HAP-1 (cell line): Measurements from ENCODE around the gene LRBA.

Source experiments
- DNase-seq, 2 experiments: peaks; one replicate each; pipeline ENCODE4 v3.0.0-alpha.2; 2016 to 2020; ENCODE audit warnings: low spot score in 2 of 2
- H3K27me3 ChIP-seq: fragments of 250-450 bp; sonication (Bioruptor Pico); 2 replicates; pipeline ENCODE4 v1.5.1; 2020; ENCODE audit warnings: low read depth, mild to moderate bottlenecking, moderate library complexity
- H3K36me3 ChIP-seq: fragments of 250-450 bp; sonication (Bioruptor Pico); replicated peaks from 2 replicates; pipeline ENCODE4 v1.5.1; 2020; ENCODE audit warnings: mild to moderate bottlenecking
- H3K4me1 ChIP-seq: fragments of 250-450 bp; sonication (Bioruptor Pico); 2 replicates; pipeline ENCODE4 v1.5.1; 2020; ENCODE audit warnings: mild to moderate bottlenecking
- H3K4me3 ChIP-seq: fragments of 250-450 bp; sonication (Bioruptor Pico); 2 replicates; pipeline ENCODE4 v1.5.1; 2020; ENCODE audit warnings: mild to moderate bottlenecking, moderate library complexity
- H3K9me3 ChIP-seq: fragments of 250-450 bp; sonication (Bioruptor Pico); 2 replicates; pipeline ENCODE4 v1.5.1; 2020; ENCODE audit warnings: mild to moderate bottlenecking, moderate library complexity
- in situ Hi-C: fragments of 300-500 bp; cut with MboI; formaldehyde crosslinking; loops from 3 replicates; pipeline ENCODE4 v1.14.3; 2020; ENCODE audit warnings: low sequenced_read_pairs, inconsistent platforms, mixed read lengths

Gene LRBA

DNA sequence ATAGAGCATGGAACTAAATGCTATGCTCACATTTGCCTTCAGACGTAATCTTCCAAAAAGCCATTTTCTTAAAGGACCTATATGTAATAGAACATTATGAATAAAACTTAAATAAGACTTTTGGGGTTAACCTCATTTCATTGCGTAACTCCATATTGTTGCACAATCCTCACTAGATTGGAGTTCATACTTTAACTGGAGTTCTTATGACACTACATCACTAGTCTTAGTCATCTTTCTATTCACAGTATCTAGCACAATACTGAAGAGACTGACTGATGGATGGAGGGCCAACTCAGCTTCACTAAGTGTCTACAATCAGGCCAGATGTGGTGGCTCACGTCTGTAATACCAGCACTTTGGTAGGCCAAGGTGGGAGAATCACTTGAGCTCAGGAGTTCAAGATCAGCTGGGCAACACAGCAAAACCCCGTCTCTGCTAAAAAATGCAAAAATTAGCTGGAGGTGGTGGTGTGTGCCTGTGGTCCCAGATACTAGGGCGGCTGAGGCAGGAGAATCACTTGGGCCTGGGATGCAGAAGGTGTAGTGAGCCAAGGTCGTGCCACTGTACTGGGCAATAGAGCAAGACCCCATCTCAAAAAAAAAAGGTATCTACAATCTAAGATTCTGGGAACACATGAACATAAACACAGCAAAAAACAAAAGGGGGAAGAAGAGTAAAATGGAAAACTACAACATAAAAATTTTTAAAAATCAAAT, 513.9 kb downstream of the LRBA start:
- Histone ChIP-seq H3K27me3 (no peaks in the 10 kb centered on the region), H3K36me3 (no peaks in the 10 kb centered on the region), H3K9me3 (no peaks in the 10 kb centered on the region), H3K4me1 (no peaks in the 10 kb centered on the region), H3K4me3 (no peak overlapping the region)
- DNase-seq: no peak
- in situ Hi-C loops: no loop called here

DNA sequence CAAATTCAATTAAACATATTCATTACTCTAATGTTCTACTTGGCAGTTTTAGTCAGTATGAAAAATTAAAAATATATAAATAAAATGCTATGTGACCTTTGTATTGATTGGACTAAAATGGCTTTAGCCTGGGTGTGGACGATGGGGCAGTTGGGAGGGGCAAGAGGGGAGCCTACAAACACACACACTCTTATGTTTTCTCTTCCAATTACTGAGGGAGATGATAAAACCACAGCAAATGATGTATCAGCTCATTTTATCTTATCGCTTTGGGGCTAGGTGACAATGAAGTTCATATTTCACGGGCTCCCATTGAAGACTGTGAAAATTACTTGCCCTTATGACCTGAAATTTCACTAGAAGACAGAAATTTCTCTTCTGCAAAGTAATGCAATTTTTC, 517.5 kb downstream of the LRBA start:
- Histone ChIP-seq H3K27me3 (no peaks in the 10 kb centered on the region), H3K4me3 (no peak overlapping the region), H3K9me3 (no peaks in the 10 kb centered on the region), H3K36me3 (no peaks in the 10 kb centered on the region), H3K4me1 (no peaks in the 10 kb centered on the region)
- no peak for DNase-seq
- in situ Hi-C loops: no loop called here

DNA sequence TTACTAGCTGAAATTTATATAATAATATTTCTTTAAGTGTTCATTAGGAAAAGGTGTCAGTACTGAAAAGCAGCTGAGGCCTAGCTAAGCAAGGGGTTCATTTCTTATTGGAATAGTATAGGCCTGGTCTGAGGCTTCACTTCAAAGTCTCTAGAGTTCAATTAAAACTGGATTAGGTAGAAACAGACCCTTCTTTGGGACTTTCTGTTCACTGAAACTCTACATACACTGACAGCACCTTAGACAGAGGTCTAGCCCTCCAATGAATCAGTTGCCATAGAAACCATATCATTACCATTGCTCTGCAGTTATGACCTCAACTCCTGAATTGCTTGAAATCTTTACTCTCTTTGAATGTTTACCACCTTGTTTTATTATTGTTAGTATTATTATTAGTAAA, 519.5 kb downstream of the LRBA start:
- DNase-seq: peak in 1 of 2 experiments; percentile 6

DNA sequence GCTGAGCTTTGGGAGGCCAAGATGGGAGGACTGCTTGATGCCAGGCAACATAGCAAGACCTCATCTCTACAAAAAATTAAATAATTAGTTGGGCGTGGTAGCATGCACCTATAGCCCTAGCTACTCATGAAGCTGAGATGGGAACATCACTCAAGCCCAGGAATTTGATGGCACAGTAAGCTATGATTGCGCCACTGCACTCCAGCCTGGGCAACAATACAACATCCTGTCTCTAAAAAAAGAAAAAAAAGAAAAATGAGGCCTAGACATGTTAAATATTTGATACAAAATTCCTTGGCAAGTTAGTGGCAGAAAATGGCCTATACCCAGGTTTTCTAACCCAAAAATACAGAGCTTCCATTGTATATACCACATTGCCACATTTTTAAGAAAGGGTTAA, 521.2 kb downstream of the LRBA start:
- Histone ChIP-seq H3K9me3 (no peaks in the 10 kb centered on the region), H3K4me3 (no peak overlapping the region), H3K36me3 (no peaks in the 10 kb centered on the region), H3K27me3 (no peaks in the 10 kb centered on the region), H3K4me1 (peaks cover 6% of the 10 kb centered on the region)
- no peak for DNase-seq
- in situ Hi-C loops: no loop called here

More for the DNA sequence above, 519.5 kb downstream of the LRBA start:
- H3K4me1 ChIP-seq: peaks cover 6% of the 10 kb centered on the region
- H3K9me3 ChIP-seq: no peaks in the 10 kb centered on the region
- no peaks in the 10 kb centered on the region for H3K27me3 ChIP-seq
- in situ Hi-C loops: no loop called here
- H3K36me3 ChIP-seq: no peaks in the 10 kb centered on the region
- no peak overlapping the region for H3K4me3 ChIP-seq

DNA sequence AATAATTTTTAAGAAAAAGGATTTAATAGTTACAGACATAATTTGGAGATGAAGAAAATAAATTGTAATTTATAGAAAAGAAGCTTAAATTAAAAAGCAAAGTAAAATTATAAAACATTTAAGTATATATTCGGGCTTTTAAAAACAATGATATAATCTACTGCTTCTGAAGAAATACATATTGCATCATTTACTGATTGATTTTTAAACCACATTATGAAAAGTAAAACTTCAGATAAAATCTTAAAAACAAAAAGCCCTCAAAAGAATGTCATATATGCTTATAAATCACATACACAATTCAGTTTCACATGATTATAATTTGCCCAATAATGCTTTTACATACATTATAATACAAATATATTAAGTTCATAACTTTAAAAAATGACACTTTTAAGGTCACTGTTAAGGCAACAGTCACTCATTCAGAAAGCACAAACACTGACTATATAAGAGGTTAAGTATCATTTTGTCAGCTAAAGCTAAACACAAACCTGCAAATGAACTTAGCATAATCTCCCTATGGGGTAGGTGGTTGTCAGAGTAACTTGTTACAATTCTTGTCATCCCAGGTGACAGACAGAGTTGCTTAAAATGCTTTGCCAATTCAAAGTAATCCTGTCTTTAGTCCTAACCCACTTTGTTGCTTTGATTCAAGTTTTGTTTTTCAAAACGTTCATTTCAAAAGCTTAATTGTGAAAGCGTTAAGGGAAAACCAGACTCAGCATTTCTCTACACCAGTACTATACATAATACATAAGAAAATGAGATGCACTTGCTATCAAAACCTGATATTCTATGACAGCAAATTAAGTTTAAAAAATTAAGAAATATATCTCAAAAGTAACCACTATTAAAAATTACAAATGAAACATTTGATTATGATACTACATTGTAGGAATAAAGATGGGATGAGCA, 523.7 kb downstream of the LRBA start:
- Histone ChIP-seq H3K36me3 (no peaks in the 10 kb centered on the region), H3K27me3 (no peaks in the 10 kb centered on the region), H3K9me3 (no peaks in the 10 kb centered on the region), H3K4me3 (no peak overlapping the region), H3K4me1 (peaks cover 6% of the 10 kb centered on the region)
- in situ Hi-C loops: no loop called here
- DNase-seq: peak in 1 of 2 experiments; percentile 22

DNA sequence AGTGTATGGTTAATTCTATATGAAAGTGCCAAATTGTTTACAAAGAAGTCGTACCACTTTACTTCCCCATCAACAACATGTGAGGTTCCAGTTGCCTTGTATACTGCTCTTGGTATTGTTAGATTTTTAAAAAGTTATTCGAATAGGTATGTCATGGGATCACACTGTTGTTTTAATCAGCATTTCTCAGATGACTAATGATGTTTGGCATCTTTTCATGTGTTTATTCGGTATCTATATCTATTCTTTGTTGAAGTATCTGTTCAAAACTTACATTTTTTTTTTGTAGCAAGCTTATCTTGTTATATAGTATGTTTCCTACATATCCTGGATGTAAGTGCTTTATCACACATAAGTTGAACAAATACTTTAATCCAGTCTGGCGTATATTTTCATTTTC, 532.5 kb downstream of the LRBA start:
- DNase-seq: no peak
- Histone ChIP-seq H3K4me1 (no peaks in the 10 kb centered on the region), H3K27me3 (no peaks in the 10 kb centered on the region), H3K4me3 (no peak overlapping the region), H3K36me3 (no peaks in the 10 kb centered on the region), H3K9me3 (no peaks in the 10 kb centered on the region)
- in situ Hi-C loops: no loop called here

DNA sequence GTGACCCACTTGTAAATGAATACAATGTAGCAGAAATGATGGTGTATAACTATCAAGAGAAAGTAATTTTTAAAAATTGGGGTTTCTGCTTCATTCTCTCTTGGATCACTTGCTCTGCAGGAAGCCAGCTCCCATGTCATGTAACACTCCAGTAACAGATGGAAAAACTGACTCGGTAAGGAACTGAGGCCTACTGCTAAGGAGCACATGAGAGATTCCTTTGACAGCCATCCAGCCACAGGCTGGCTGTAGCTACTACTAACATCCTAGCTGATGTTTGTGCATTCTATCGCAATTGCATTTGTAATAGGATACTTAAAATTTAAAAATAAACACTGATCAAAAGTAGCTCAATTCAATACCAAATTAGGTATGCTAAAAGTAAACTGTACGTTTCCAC, 535.4 kb downstream of the LRBA start:
- Histone ChIP-seq H3K4me1 (no peaks in the 10 kb centered on the region), H3K4me3 (no peak overlapping the region), H3K36me3 (no peaks in the 10 kb centered on the region), H3K9me3 (no peaks in the 10 kb centered on the region), H3K27me3 (no peaks in the 10 kb centered on the region)
- no peak for DNase-seq
- in situ Hi-C loops: no loop called here

DNA sequence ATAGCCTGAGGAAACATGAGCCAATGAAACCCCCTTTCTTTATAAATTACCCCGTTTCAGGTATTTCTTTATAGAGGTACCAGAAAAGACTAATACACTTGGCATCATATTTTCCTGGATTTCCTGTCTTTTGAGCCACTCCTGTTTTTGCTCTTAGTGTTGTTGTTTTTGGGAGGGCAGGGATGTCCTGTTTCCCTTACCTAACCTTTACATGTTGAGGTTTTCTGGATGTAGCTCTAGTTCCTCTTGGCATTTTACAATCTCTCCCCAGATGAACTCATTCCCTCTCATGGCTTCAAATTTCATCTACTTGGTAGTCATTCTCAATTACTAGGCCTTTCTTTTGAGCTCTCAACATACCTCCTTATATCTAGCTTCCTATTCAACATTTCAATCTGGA, 537.2 kb downstream of the LRBA start:
- Histone ChIP-seq H3K4me3 (no peak overlapping the region), H3K9me3 (no peaks in the 10 kb centered on the region), H3K27me3 (no peaks in the 10 kb centered on the region), H3K4me1 (no peaks in the 10 kb centered on the region), H3K36me3 (no peaks in the 10 kb centered on the region)
- in situ Hi-C loops: no loop called here
- DNase-seq: no peak

DNA sequence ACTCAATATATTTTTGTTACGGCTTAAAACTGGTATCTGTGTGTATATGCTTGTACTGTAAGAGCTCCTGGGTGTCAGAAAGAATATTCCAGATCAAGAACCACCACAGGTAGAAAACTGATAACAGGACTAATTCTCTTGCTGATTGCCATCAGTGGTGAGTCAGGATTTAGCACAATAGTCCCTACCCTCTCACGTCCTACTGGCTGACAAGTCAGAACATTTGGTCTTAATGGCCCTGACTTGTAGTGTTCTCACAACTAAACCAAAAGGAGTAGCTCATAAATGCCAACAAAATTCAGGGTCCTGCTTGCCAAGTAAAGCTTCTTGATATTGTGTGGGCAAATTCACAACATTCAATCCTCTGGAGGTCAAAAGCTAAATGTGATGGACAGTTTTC, 538.3 kb downstream of the LRBA start:
- DNase-seq: no peak
- in situ Hi-C loops: no loop called here
- H3K36me3 ChIP-seq: no peaks in the 10 kb centered on the region
- no peak overlapping the region for H3K4me3 ChIP-seq
- no peaks in the 10 kb centered on the region for H3K9me3 ChIP-seq
- no peaks in the 10 kb centered on the region for H3K4me1 ChIP-seq
- H3K27me3 ChIP-seq: no peaks in the 10 kb centered on the region

DNA sequence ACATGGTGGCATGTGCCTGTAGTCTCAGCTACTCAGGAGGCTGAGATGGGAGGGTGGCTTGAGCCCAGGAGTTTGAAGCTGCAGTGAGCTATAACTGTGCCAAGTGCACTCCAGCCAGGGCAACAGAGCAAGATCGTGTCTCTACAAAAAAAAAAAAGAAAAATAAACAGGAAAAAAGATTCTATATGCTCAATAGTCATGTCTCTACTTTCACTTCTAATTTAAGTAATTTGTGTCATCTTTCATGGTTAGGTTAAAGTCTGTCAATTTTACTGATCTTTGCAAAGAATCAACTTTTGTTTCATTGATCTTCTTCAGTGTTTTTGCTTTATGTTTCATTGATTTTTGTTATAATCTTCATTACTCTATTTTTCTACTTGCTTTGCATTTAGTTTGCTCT, 539.3 kb downstream of the LRBA start:
- in situ Hi-C loops: no loop called here
- no peaks in the 10 kb centered on the region for H3K9me3 ChIP-seq
- no peak for DNase-seq
- no peaks in the 10 kb centered on the region for H3K36me3 ChIP-seq
- no peak overlapping the region for H3K4me3 ChIP-seq
- no peaks in the 10 kb centered on the region for H3K27me3 ChIP-seq
- H3K4me1 ChIP-seq: no peaks in the 10 kb centered on the region

DNA sequence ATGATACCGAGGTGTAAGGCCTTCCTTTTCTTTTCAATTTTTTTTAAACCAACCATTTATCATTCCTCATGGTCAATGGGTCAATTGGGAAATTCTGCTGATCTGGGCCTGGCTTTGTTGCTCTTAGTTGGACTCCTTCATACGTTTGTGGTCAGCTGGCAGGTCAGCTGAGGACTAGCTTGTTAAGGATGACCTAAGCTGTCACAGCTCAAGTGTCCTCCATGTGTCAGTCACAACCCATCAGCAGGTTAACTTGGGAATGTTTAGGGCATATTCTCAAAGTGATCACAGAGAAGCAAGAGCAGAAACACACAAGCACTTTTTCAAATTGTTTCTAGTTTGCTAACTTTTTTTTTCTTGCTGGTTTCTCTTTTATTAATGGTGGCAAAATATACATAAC, 550.6 kb downstream of the LRBA start:
- H3K4me3 ChIP-seq: no peak overlapping the region
- H3K9me3 ChIP-seq: no peaks in the 10 kb centered on the region
- no peak for DNase-seq
- H3K4me1 ChIP-seq: no peaks in the 10 kb centered on the region
- H3K27me3 ChIP-seq: no peaks in the 10 kb centered on the region
- H3K36me3 ChIP-seq: no peaks in the 10 kb centered on the region
- in situ Hi-C loops: no loop called here

DNA sequence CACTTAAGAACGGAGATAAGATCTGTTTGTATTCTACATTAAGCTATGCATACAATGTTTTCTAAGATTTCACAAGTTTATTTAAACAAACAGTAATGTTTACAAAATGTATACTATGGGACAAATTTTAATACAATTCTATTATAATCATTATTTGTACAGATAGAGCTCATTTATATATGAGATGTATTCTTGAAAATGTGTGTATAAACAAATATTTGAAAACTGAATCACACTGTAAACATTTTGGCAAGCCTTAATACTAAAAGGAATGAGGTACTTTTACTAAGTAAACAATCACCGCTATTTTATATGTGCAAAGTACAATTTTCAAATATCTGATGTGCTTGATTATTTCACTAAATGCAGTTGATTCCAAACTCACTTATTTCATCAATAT, 552.3 kb downstream of the LRBA start:
- Histone ChIP-seq H3K27me3 (no peaks in the 10 kb centered on the region), H3K4me3 (no peak overlapping the region), H3K36me3 (no peaks in the 10 kb centered on the region), H3K9me3 (no peaks in the 10 kb centered on the region), H3K4me1 (no peaks in the 10 kb centered on the region)
- no peak for DNase-seq
- in situ Hi-C loops: no loop called here

DNA sequence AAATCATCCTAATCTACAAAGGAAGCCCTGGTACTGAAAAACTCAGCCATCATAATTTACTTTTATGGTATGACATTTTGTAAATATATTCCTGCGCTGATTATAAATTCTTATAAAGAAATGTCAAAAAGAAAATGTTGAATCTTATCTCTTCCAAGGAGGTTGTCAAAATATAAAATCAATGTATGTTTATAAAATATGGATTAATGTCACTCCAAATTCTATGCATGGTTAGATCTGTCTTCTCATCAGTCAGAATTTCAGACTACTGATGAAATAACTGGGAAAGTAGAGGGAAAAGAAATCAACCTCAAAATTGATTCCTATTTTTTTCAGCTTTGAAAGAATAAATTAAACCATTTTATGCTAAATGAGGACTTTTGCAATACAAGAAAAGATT, 553.1 kb downstream of the LRBA start:
- H3K36me3 ChIP-seq: no peaks in the 10 kb centered on the region
- no peak for DNase-seq
- no peaks in the 10 kb centered on the region for H3K4me1 ChIP-seq
- H3K27me3 ChIP-seq: no peaks in the 10 kb centered on the region
- no peaks in the 10 kb centered on the region for H3K9me3 ChIP-seq
- in situ Hi-C loops: no loop called here
- no peak overlapping the region for H3K4me3 ChIP-seq

DNA sequence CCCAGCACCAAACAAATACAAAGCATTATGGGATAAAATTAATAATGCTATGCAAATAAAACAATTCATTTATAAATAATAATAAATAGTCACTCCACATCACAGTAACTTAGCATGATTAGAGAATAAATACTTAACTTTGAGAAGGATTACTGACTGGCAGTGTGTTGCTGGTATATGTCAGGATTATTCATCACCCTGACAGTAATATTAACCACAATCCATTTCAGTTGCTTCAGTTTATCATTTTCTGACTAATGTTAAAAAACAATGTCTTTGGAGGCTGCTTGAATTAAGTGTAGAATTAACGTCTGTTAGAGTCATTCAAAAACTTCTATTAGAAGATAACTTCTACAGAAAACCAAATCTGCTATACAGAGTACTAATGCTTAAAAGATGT, 557.3 kb downstream of the LRBA start:
- Histone ChIP-seq H3K27me3 (no peaks in the 10 kb centered on the region), H3K4me3 (no peak overlapping the region), H3K9me3 (no peaks in the 10 kb centered on the region), H3K36me3 (no peaks in the 10 kb centered on the region), H3K4me1 (no peaks in the 10 kb centered on the region)
- in situ Hi-C loops: no loop called here
- DNase-seq: no peak
